ENCODE data around the gene NPEPL1.
"Not testable (repeated sequence)": the region's sequence is repeated elsewhere in the genome, so short reads cannot be mapped to it uniquely, and the experiment has no call there.

The NPEPL1 gene

DNA sequence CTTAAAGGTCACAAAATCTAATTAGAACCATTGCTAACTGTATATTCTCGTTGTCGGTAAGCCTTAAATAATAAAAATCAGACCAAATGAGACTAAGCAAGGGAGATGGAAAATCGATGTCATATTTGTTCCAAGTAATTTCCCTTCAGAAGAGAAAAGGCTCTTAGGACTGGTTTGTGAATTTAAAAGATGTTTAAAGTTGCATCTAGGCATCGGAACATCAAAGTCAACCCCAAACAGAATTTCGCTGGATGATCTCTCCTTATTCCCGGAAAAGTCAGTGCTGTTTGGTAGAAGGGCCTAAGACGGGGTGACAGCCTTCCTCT is 63.8 kb downstream of the NPEPL1 start:
- no peak for DNase-seq (ENCODE audit: low read depth in 2 of 2, low spot score in 1 of 2)

- not testable (repeated sequence) for DNase-seq (ENCODE audit: low read depth in 2 of 2, low spot score in 1 of 2)
Measured at GRCh38 chr20:58757647-58758046, 65.0 kb downstream of the NPEPL1 start.

DNA sequence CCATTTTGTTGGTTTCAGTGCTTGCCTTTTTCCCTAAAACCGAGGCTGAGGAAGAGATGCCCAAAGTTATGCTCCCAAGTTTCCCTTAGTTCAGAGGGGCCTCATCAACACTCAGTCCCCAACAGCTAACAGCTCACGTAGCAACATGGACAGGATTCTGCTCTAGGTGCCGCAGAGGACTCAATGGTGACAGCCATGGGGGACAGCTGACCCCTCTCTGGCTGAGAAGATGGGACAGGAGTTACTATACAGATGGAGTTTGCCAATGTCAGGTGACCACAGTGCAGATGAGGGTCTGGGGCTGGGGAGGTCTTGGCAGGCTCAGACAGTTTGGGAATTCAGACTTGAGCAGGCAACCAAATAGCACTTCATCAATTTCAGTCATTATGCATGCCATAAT is 67.3 kb downstream of the NPEPL1 start:
- no peak for DNase-seq (ENCODE audit: low read depth in 2 of 2, low spot score in 1 of 2)

DNA sequence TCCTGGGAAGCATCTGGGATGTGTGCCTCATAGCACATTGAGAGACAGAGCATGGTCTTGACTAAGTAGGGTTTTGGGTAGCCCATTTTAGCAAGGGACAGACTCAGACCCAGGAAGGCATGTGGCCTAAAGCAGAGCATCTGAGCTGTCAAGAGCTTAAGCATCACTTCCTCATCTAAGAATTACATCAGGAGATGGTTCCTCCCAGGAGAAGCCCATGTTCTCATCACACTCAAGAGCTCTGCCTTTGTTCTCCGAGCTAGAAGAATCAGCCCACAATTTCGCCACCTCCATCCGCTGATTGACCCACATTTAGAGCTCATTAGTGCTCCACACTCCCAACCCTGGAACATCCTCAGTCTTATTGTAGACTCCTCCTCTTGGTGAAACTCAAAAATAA is 68.3 kb downstream of the NPEPL1 start:
- no peak for DNase-seq (ENCODE audit: low read depth in 2 of 2, low spot score in 1 of 2)

- no peak for DNase-seq (ENCODE audit: low read depth in 2 of 2, low spot score in 1 of 2)
Measured at GRCh38 chr20:58762120-58762519, 69.5 kb downstream of the NPEPL1 start.

DNA sequence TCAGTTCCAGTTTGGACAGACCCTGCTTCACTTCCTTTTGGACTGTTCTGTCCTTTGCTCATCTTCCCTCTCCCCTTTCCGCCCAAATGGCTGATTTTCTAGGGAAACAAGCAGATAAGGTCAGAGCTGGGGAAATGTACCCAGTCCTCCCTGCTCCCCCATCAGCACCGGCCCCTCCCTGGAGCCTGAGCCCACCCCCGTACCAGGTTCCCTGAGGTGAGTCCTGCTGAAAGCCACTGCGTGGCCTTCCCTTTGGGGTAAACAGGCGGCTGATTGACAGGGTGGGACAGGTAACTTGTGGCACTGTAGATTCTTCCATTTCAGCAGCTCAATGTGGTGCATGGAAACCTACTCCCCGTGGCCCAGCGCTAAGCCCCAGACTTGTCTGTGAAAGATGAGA is 70.5 kb downstream of the NPEPL1 start:
- no peak for DNase-seq (ENCODE audit: low read depth in 2 of 2, low spot score in 1 of 2)
